IPS-18c (cell line): ENCODE data around the gene MPP3.

Source experiments
- H3K4me3 ChIP-seq: 2 replicates; pipeline ENCODE4 v1.7.0; 2013; ENCODE audit warnings: low read depth, mild to moderate bottlenecking, low read length, moderate library complexity; ENCODE audit not compliant: insufficient read depth
- H3K9me3 ChIP-seq: one replicate; pipeline ENCODE4 v1.6.1; 2013; ENCODE audit warnings: mild to moderate bottlenecking, low read length, moderate library complexity; ENCODE audit not compliant: control insufficient read depth, insufficient read depth

MPP3 gene

DNA sequence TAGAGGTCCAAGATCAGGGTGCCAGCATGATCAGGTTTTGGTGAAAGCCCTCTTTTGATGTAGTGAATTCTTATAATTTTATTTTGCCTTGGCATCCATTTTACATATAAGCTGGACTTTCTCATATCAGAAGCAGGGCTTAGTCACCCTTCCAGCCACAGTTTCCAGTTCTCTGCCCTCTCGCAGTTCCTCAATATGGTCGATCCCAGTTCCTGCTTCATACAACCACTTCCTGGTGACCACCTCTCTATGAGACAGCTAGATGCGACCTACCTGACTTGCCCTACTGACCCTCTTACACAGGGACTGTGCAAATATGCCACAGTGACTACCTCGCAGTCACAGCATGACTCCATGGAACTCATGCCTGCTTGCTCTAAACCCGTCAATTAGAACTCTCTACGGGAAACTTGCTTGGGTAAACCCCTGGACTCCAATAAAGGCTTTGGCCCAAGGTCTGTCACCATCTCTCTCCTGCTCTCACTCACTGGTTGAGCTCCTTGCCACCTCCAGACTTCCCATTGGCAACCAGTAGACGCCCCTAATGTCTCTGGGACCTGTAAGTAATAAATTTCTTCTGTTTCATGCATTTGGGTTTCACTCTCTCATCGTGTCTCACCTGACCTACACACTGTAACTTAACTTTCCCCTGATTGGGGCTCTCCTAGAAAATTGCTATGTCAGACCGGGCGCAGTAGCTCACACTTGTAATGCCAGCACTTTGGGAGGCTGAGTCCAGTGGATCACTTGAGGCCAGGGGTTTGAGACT lies 35.5 kb upstream of the MPP3 start:
- no peaks in the 10 kb centered on the region for H3K9me3 ChIP-seq
- H3K4me3 ChIP-seq = no peak overlapping the region

- H3K4me3 ChIP-seq = no peak overlapping the region
- no peaks in the 10 kb centered on the region for H3K9me3 ChIP-seq
Measured at GRCh38 chr17:43864161-43864984, 31.4 kb upstream of the MPP3 start.

- no peak overlapping the region for H3K4me3 ChIP-seq
- H3K9me3 ChIP-seq = peaks cover 2% of the 10 kb centered on the region
Measured at GRCh38 chr17:43861960-43862359, 29.0 kb upstream of the MPP3 start.

- Histone ChIP-seq H3K4me3 (no peak overlapping the region), H3K9me3 (peaks cover 4% of the 10 kb centered on the region)
Measured at GRCh38 chr17:43860927-43861622, 28.1 kb upstream of the MPP3 start.

DNA sequence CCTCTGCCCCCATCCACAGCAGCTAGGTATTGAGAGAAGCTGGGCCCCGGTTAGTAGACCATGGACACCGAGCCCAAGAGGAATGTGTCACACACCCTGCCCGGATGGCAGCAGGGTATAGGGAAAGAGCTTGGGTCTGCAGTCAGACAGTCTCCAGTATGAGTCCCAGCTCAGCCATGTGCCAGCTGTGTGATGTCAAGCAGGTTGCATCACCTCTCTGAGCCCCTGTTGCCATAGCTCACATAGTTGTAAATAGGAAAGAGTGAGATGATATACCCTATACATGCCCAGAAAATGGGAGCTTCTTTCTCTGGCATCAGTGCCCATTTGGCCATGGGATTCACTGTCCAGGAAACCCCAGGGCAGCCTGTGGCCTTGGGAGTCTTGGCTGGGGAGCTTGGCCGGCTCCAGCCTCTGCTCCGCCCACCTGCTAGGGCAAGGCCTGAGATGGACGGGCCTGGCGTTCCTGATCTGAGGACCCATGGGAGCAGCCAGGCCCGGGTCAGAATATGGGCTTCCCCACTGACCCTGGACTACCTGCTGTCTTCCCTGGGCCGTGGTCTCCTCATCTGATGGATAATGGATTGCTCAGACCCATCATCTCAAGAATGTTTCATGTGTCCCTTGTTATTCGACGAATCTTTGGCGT lies 27.3 kb upstream of the MPP3 start:
- Histone ChIP-seq H3K4me3 (no peak overlapping the region), H3K9me3 (peaks cover 4% of the 10 kb centered on the region)

DNA sequence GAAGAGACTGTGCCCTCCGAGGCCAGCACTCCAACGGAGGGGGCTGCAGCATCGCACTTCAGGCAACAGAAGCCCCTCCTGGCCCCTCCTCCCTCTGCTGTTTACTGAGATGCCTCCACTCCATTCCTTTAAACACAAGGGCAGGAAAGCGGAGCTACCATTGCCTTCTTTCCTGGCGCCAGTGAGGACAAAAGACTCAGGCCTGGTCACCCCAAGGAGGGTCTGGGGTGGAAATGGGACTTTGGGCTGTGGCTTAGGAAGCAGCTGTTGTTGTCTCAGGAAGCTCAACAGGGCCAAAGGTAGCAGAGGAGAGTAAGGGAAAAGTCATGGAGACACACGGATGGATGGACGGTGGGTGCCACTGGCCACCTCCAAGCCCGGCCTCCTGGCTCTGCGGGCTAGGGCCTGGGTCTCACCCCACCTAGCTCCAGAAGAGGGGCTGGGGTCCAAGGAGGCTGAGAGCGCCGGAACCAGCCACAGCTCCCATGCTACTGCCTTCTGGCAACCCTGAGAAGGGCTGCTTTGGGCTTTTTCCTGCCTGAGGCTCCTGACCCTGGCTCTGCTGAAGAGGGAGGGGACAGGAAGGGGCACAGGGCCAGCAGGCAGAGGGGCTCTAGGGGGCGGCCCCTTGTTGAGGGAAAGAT lies 25.1 kb upstream of the MPP3 start:
- Histone ChIP-seq H3K9me3 (peaks cover 4% of the 10 kb centered on the region), H3K4me3 (no peak overlapping the region)

DNA sequence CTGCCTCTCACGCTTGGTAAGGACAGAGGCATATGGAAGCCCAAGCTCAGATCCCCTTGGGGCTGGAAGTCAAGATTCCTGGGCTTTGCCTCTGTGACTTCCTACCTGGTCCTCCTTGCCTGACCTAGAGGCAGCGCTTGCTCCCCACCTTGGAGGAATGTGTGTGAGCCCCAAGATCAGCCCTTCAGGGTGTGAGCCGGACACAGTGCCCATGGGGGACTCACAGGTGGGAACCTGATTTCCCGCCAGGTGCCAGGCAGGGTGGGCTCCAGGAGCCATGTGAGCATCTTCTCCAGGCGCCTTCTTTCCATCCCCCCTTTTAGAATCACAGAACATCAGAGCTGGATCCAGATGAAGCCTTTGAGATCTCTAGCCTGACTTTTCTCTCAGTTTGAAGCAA lies 24.2 kb upstream of the MPP3 start:
- H3K9me3 ChIP-seq = peaks cover 4% of the 10 kb centered on the region
- no peak overlapping the region for H3K4me3 ChIP-seq

DNA sequence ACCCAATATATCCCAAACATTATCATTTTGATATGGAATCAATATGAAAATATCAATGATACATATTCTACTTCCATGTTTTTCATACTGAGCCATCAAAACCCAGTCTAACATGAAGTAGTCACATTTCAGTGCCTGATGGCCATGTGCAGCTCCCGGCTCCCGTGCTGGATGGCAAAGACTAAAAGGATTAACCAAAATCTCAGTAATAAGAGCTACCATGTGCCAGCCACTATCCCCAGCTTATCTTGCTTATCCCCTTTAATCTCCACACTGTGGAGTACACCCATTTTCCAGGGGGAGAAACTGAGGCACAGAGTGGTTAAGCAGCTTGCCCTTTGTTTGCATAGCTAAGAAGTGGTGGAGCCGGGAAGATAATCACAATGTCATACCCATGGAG lies 23.2 kb upstream of the MPP3 start:
- no peak overlapping the region for H3K4me3 ChIP-seq
- H3K9me3 ChIP-seq = peaks cover 4% of the 10 kb centered on the region

- Histone ChIP-seq H3K4me3 (no peak overlapping the region), H3K9me3 (peaks cover 4% of the 10 kb centered on the region)
Measured at GRCh38 chr17:43855061-43855460, 22.1 kb upstream of the MPP3 start.

DNA sequence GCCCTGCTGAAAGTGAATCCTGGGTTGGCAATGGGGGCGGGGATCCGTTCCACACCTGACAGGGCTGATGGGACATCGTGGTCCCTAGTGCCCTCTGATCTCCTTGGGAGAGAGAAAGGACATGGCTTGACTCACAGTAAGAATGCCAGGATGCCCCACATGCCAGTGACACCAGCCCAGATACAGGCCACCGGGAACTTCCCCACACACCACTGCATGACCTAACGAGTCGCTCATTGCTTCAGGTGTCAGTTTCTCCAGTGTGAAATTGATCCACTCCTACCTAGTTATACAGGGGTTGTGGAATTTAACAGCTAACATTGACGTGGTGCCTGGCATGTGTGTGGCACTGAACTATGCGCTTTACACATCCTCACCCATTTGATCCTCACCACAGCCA lies 21.6 kb upstream of the MPP3 start:
- peaks cover 4% of the 10 kb centered on the region for H3K9me3 ChIP-seq
- H3K4me3 ChIP-seq = no peak overlapping the region

GRCh38 chr17:43853546-43853945 lies 20.6 kb upstream of the MPP3 start:
- Histone ChIP-seq H3K9me3 (peaks cover 4% of the 10 kb centered on the region), H3K4me3 (no peak overlapping the region)

- H3K9me3 ChIP-seq = peaks cover 4% of the 10 kb centered on the region
- H3K4me3 ChIP-seq = no peak overlapping the region
Measured at GRCh38 chr17:43852571-43852970, 19.6 kb upstream of the MPP3 start.

DNA sequence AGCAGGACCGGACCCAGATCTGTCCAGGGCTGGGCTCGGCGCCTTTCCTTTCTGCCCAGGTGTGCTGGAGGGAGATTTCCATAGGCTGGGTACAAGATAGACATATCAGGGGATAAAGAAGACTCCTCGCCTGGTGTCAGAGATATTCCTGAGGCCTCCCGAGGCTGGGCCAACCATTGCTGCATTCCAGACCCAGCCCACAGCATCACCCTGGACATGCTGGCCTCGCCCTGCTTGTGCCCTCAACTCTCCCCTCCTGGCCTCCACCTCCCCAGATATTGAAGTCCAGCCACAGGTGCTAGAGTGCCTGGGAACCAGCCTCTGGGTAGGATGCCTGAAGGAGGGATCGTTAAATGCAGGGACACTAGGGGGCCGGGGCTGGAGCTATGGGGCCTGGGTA lies 16.2 kb upstream of the MPP3 start:
- Histone ChIP-seq H3K9me3 (no peaks in the 10 kb centered on the region), H3K4me3 (no peak overlapping the region)

DNA sequence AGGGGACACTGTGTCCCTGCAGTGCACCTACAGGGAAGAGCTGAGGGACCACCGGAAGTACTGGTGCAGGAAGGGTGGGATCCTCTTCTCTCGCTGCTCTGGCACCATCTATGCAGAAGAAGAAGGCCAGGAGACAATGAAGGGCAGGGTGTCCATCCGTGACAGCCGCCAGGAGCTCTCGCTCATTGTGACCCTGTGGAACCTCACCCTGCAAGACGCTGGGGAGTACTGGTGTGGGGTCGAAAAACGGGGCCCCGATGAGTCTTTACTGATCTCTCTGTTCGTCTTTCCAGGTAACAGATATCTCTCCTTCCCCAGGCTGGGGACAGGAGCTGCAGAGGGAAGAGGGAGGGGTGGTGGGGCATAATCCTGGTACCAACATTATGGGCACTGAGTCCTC lies 15.7 kb upstream of the MPP3 start:
- Histone ChIP-seq H3K9me3 (no peaks in the 10 kb centered on the region), H3K4me3 (no peak overlapping the region)

- Histone ChIP-seq H3K4me3 (no peak within 1 kb of the TSS; the same call in 1 of the 2 replicates), H3K9me3 (no peaks in the 10 kb centered on the region)
Measured at GRCh38 chr17:43846963-43847371, 14.0 kb upstream of the MPP3 start, which contains the start of gene CD300LG. Gene CD300LG (plus strand): TSS chr17:43847176. CDS start chr17:43847217, 41 bp downstream.

DNA sequence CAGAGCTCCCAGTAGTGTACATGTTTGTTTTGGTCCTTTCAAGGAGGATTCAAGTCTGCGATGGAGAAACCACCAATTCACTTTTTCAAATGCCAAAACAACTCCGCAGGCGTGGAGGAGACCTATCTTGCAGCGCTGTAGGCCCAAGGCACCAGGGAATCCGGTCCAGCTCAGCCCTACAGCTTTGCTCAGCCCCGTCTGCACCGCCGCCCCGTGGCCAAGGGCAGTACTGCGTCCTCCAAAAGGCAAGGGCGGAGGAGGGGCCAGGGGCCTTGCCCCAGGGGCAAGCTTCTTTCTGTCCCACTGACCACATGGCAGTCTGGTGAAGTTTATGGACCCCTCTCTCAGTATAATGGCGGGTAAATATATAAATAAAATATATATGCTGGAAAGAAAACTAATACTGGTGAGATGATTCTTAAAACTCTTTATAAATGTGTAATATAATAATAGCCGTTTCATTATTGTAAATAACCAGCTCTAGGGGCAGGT lies 13.3 kb upstream of the MPP3 start:
- no peaks in the 10 kb centered on the region for H3K9me3 ChIP-seq
- H3K4me3 ChIP-seq = no peak overlapping the region

- no peaks in the 10 kb centered on the region for H3K9me3 ChIP-seq
- no peak overlapping the region for H3K4me3 ChIP-seq
Measured at GRCh38 chr17:43845766-43846165, 12.8 kb upstream of the MPP3 start.
